HCT116 (cell line): ENCODE measurements around the gene IGSF21. TPM values are rescaled to one million over a fixed set of nuclear protein-coding genes. Genes with fewer than 3 reads are reported as not detected.

ENCODE experiments used
- ATAC-seq: fragments of 200-7000 bp; cut with Tn5 transposase; 2 replicates; pipeline ENCODE4 v1.9.1; 2020; ENCODE audit warnings: mild to moderate bottlenecking, moderate library complexity
- BruUV-seq: library from RNA; stranded (reverse); fragments of 400-500 nt; replicated peaks from 2 replicates; lab custom pipeline; 2021; lab: Mats Ljungman, UMichigan
- CTCF ChIA-PET: fragments of 300-600 bp; sonication (Branson Sonifier 250); formaldehyde crosslinking; loops from one replicate; lab custom pipeline; 2021; ENCODE audit warnings: antibody characterized with exemption; lab: Charles Lee
- POLR2A ChIA-PET: fragments of 300-600, 350-600 bp; sonication (Branson Sonifier 250); formaldehyde crosslinking; loops from one replicate; lab custom pipeline; 2021; ENCODE audit warnings: antibody characterized with exemption; lab: Charles Lee
- RAD21 ChIA-PET, 2 experiments: fragments of 300-600 bp; sonication (Branson Sonifier 250); formaldehyde crosslinking; loops; one replicate each; lab custom pipeline; 2023; ENCODE audit warnings: low total read pairs in 2 of 2; ENCODE audit not compliant: uncharacterized antibody in 2 of 2, unreplicated experiment in 2 of 2, low non-redundant PET in 1 of 2; lab: Charles Lee
- DNase-seq: peaks from one replicate; pipeline ENCODE4 v3.0.0-alpha.2; 2010; ENCODE audit warnings: low read depth, low spot score
- H2AFZ ChIP-seq: fragments of 200-600 bp; shearing (Covaris generic), sonication (generic); 2 replicates; pipeline ENCODE4 v1.6.1; 2017; ENCODE audit warnings: low read depth, mixed run types, mixed read lengths, antibody characterized with exemption, low read length; ENCODE audit not compliant: poor library complexity, severe bottlenecking
- H3K27ac ChIP-seq: 2 replicates; pipeline ENCODE4 v1.5.1; 2012; ENCODE audit warnings: low read depth, low read length
- H3K27me3 ChIP-seq: fragments of 200-600 bp; sonication (generic); 2 replicates; pipeline ENCODE4 v1.6.1; 2016; ENCODE audit warnings: mixed run types, low read length, mixed read lengths; ENCODE audit not compliant: insufficient read depth
- H3K36me3 ChIP-seq, 2 experiments: fragments of 200-500 bp in 1 of 2; fragments of 200-600 bp in 1 of 2; sonication (Bioruptor generic) in 1 of 2; sonication (generic) in 1 of 2; 2 replicates each; pipeline versions ENCODE4 v1.5.1 to v1.6.1; 2014 to 2016; ENCODE audit warnings: low read length in 2 of 2, inconsistent platforms in 1 of 2, mixed read lengths in 1 of 2, mixed run types in 1 of 2; ENCODE audit not compliant: insufficient read depth in 2 of 2, control insufficient read depth in 1 of 2
- H3K4me1 ChIP-seq, 2 experiments: fragments of 200-600 bp in 1 of 2; sonication (generic) in 1 of 2; 2 replicates each; pipeline versions ENCODE4 v1.5.1 to v1.6.1; 2012 to 2017; ENCODE audit warnings: low read length in 2 of 2, inconsistent platforms in 1 of 2, mild to moderate bottlenecking in 1 of 2, mixed read lengths in 1 of 2, mixed run types in 1 of 2, moderate library complexity in 1 of 2; ENCODE audit not compliant: insufficient read depth in 2 of 2, control insufficient read depth in 1 of 2
- H3K4me2 ChIP-seq: fragments of 200-600 bp; sonication (generic); 2 replicates; pipeline ENCODE4 v1.6.1; 2017; ENCODE audit warnings: mixed run types, low read length, mixed read lengths
- H3K4me3 ChIP-seq, 2 experiments: fragments of 200-600 bp in 1 of 2; sonication (generic) in 1 of 2; replicated peaks in 1 of 2; 2 replicates each; pipeline ENCODE4 v1.5.1; 2011 to 2016; ENCODE audit warnings: low read length in 2 of 2, control low read depth in 1 of 2, low read depth in 1 of 2, mild to moderate bottlenecking in 1 of 2, mixed read lengths in 1 of 2, mixed run types in 1 of 2
- H3K79me2 ChIP-seq: fragments of 200-600 bp; sonication (generic); 2 replicates; pipeline ENCODE4 v1.6.1; 2017; ENCODE audit warnings: mild to moderate bottlenecking, mixed run types, low read length, moderate library complexity, mixed read lengths; ENCODE audit not compliant: insufficient read depth
- H3K9ac ChIP-seq: fragments of 200-600 bp; sonication (generic); 2 replicates; pipeline ENCODE4 v1.6.1; 2016; ENCODE audit warnings: low read length, mixed read lengths
- H3K9me2 ChIP-seq: fragments of 200-600 bp; sonication (generic), shearing (Covaris generic); 2 replicates; pipeline ENCODE4 v1.6.1; 2017; ENCODE audit warnings: mixed run types, mild to moderate bottlenecking, moderate library complexity; ENCODE audit not compliant: insufficient read depth
- H3K9me3 ChIP-seq, 2 experiments: fragments of 200-500 bp in 1 of 2; fragments of 200-600 bp in 1 of 2; sonication (Bioruptor generic) in 1 of 2; sonication (generic) in 1 of 2; 2 replicates each; pipeline ENCODE4 v1.6.1; 2014 to 2017; ENCODE audit warnings: low read length in 2 of 2, mixed read lengths in 2 of 2, inconsistent platforms in 1 of 2, low read depth in 1 of 2, mild to moderate bottlenecking in 1 of 2, mixed run types in 1 of 2, moderate library complexity in 1 of 2; ENCODE audit not compliant: control insufficient read depth in 1 of 2, insufficient read depth in 1 of 2
- H4K20me1 ChIP-seq: fragments of 200-600 bp; sonication (generic), shearing (Covaris generic); 2 replicates; pipeline ENCODE4 v1.6.1; 2017; ENCODE audit warnings: mixed run types, mild to moderate bottlenecking, moderate library complexity; ENCODE audit not compliant: insufficient read depth
- EZH2 ChIP-seq: fragments of 200-600 bp; sonication (generic); IDR thresholded peaks from 2 replicates; pipeline ENCODE4 v1.6.1; 2017; ENCODE audit warnings: antibody characterized with exemption, mixed run types
- FOSL1 ChIP-seq: IDR thresholded peaks from 2 replicates; pipeline ENCODE4 v1.6.1; 2012; ENCODE audit warnings: low read depth
- JUND ChIP-seq: IDR thresholded peaks from 2 replicates; pipeline ENCODE4 v1.6.1; 2012
- YY1 ChIP-seq: IDR thresholded peaks from 2 replicates; pipeline ENCODE4 v1.6.1; 2011; ENCODE audit warnings: low read length, low read depth, moderate library complexity, mild to moderate bottlenecking; ENCODE audit not compliant: insufficient replicate concordance; ENCODE audit errors: extremely low read depth
- ZBTB33 ChIP-seq: IDR thresholded peaks from 2 replicates; pipeline ENCODE4 v1.6.1; 2011; ENCODE audit warnings: mild to moderate bottlenecking, low read length, moderate library complexity; ENCODE audit not compliant: insufficient replicate concordance; ENCODE audit errors: extremely low read depth
- intact Hi-C: fragments of 100-400 bp; cut with micrococcal nuclease; formaldehyde crosslinking; loops from 2 replicates; pipeline ENCODE4 v1.10.0; 2022
- total RNA-seq: library from RNA; stranded (reverse); gene quantifications from one replicate; pipeline ENCODE4 v1.2.1, GENCODE V29; 2021; ENCODE audit not compliant: unreplicated experiment

Gene IGSF21
- total RNA-seq, 1 experiment from 2014 or later: not detected

GRCh38 chr1:18154430-18155194, 47.0 kb downstream of the IGSF21 start:
- Histone ChIP-seq H3K36me3 (no peaks in the 10 kb centered on the region), H3K9me3 (no peaks in the 10 kb centered on the region), H3K4me1 (no peaks in the 10 kb centered on the region), H3K9me2 (no peaks in the 10 kb centered on the region), H2AFZ (no peak overlapping the region), H3K27me3 (peaks cover 4% of the 10 kb centered on the region; the same call in 1 of the 2 replicates), H3K9ac (no peak overlapping the region), H3K4me3 (no peak overlapping the region), H3K4me2 (no peak overlapping the region), H3K79me2 (no peaks in the 10 kb centered on the region), H3K27ac (no peak overlapping the region), H4K20me1 (no peaks in the 10 kb centered on the region)
- no peak for ATAC-seq
- POLR2A ChIA-PET: no interaction called here
- CTCF ChIA-PET: no interaction called here
- RAD21 ChIA-PET: no interaction called here
- intact Hi-C loops: no loop called here
- no peak for DNase-seq
- TF ChIP-seq ZBTB33: no peak
- TF ChIP-seq FOSL1: no peak
- TF ChIP-seq YY1: no peak
- BruUV-seq: no TSS peak

- ChIA-PET CTCF (no interaction called here), POLR2A (no interaction called here), RAD21 (no interaction called here)
- BruUV-seq: no TSS peak
- Histone ChIP-seq H3K4me1 (no peaks in the 10 kb centered on the region), H3K4me3 (no peak overlapping the region), H3K27ac (no peak overlapping the region), H3K9me2 (no peaks in the 10 kb centered on the region), H4K20me1 (no peaks in the 10 kb centered on the region), H3K79me2 (no peaks in the 10 kb centered on the region), H3K36me3 (no peaks in the 10 kb centered on the region), H3K9me3 (no peaks in the 10 kb centered on the region), H3K9ac (no peak overlapping the region), H3K27me3 (peaks cover 4% of the 10 kb centered on the region; the same call in 1 of the 2 replicates), H2AFZ (no peak overlapping the region), H3K4me2 (no peak overlapping the region)
- intact Hi-C loops: no loop called here
- TF ChIP-seq EZH2 (no peak), JUND (no peak)
- DNase-seq (no peak), ATAC-seq (no peak)
Observed at GRCh38 chr1:18155881-18156385, 48.3 kb downstream of the IGSF21 start.
